ENCODE results near the gene TMEM26. TPM values are rescaled to one million over a fixed set of nuclear protein-coding genes. Genes with fewer than 3 reads are reported as not detected.

TMEM26 gene
- total RNA-seq, 1 experiment from 2014 or later, result not detected

DNA sequence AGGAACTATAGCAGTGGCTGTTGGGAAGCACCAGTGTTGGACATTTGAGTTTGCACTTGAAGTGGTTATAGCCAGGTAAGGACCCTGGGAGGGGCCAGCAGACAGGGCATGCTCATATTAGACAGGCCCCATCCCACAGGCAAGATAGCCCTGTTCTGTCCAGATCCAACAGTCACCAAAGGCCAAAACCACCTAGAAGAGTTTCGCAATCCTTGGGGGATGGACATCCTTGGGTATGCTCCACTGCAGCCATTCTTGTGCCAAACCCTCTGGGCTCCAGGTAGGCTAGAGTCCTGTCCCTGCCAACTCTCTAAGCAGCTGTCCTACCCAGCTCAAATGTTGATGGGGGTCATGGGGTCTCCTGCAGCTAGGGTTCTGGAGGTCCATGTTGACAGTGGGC is 76.8 kb downstream of the TMEM26 start:
- H3K4me1 ChIP-seq (replicated peaks), result no peaks in the 10 kb centered on the region
- H3K4me3 ChIP-seq, result no peak overlapping the region
- H3K27me3 ChIP-seq (replicated peaks), result no peaks in the 10 kb centered on the region
- H3K27ac ChIP-seq, result no peak overlapping the region
- no peak for DNase-seq (ENCODE audit: low read depth in 1 of 2, low spot score in 2 of 2)
- no peaks in the 10 kb centered on the region for H3K36me3 ChIP-seq
- H3K9me3 ChIP-seq (replicated peaks), result peaks cover 3% of the 10 kb centered on the region; the same call in 1 of the 2 replicates

DNA sequence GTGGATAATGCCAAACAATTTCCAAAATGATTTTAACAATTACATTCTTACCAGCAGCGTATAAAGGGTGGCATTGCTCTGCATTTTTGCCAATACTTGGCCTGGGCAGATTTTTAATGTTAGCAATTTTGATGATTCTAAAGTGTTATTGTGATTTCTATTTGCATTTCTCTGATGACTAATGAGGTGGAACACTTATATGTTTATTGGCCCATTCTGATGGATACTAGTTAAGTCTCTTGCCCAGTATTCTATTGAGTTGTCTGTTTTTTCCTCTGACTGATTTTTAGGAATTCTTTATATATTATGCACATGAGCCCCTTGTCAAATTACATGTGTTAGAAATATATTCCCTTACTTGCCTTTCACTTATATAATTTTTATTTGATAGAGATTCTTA is 86.8 kb downstream of the TMEM26 start:
- Histone ChIP-seq H3K36me3 (no peaks in the 10 kb centered on the region), H3K4me1 (replicated peaks) (no peaks in the 10 kb centered on the region), H3K27ac (no peak overlapping the region), H3K9me3 (replicated peaks) (no peaks in the 10 kb centered on the region), H3K27me3 (replicated peaks) (no peaks in the 10 kb centered on the region), H3K4me3 (no peak overlapping the region)
- DNase-seq (ENCODE audit: low read depth in 1 of 2, low spot score in 2 of 2), result no peak

- no peak for DNase-seq (ENCODE audit: low read depth in 1 of 2, low spot score in 2 of 2)
- Histone ChIP-seq H3K9me3 (replicated peaks) (no peaks in the 10 kb centered on the region), H3K4me3 (no peak overlapping the region), H3K27me3 (replicated peaks) (no peaks in the 10 kb centered on the region), H3K27ac (no peak overlapping the region), H3K4me1 (replicated peaks) (no peaks in the 10 kb centered on the region), H3K36me3 (no peaks in the 10 kb centered on the region)
Observed at GRCh38 chr10:61364619-61365018, 88.6 kb downstream of the TMEM26 start.

DNA sequence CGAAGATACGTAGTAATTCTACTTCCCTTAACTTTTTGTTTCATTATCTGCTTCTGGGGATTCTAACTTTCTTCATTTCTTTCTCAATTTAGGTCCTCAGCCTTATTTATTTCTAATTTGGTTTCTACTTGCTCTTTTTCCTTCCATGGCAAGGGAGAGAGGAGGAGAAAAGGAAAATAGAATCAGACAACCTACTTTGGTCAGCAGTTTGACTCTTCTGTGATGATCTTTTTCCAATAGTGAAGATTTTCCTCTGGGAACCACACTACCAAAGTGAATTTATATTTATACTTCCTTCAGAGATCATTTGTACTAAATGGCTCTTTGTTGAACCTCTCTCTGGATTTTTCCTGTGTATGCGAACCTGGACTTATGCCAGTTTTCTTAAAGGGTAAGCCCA is 90.2 kb downstream of the TMEM26 start:
- no peak overlapping the region for H3K27ac ChIP-seq
- no peak for DNase-seq (ENCODE audit: low read depth in 1 of 2, low spot score in 2 of 2)
- H3K36me3 ChIP-seq, result no peaks in the 10 kb centered on the region

GRCh38 chr10:61359452-61359851 is 93.7 kb downstream of the TMEM26 start:
- Histone ChIP-seq H3K4me1 (replicated peaks) (no peaks in the 10 kb centered on the region), H3K9me3 (replicated peaks) (no peaks in the 10 kb centered on the region), H3K27me3 (replicated peaks) (no peaks in the 10 kb centered on the region; the same call in 1 of the 2 replicates), H3K27ac (no peak overlapping the region), H3K36me3 (no peaks in the 10 kb centered on the region), H3K4me3 (no peak overlapping the region)
- no peak for DNase-seq (ENCODE audit: low read depth in 1 of 2, low spot score in 2 of 2)

More for the DNA sequence above, 90.2 kb downstream of the TMEM26 start:
- no peaks in the 10 kb centered on the region for H3K9me3 ChIP-seq (replicated peaks)
- no peaks in the 10 kb centered on the region; the same call in 1 of the 2 replicates for H3K27me3 ChIP-seq (replicated peaks)
- H3K4me3 ChIP-seq, result no peak overlapping the region
- H3K4me1 ChIP-seq (replicated peaks), result no peaks in the 10 kb centered on the region

DNA sequence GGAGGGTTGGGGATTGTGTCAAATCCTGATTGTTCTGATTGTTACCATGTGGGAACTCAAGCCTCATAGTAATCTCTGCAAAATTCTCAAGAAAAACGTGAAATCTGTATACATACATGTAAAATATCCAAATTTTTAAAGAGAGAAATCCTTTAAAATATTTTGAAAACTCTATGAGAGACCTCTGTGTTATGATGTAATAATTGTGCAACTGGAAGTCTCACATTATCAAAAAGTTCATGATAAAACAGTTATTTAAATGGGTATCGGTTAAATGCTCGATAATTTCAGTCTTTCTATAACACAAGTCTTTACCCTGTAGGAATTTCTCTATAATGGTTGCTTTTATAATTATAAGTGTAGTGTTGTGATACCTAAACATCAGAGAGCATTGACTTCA is 95.5 kb downstream of the TMEM26 start:
- no peaks in the 10 kb centered on the region for H3K9me3 ChIP-seq (replicated peaks)
- H3K27ac ChIP-seq, result no peak overlapping the region
- H3K36me3 ChIP-seq, result no peaks in the 10 kb centered on the region
- H3K27me3 ChIP-seq (replicated peaks), result no peaks in the 10 kb centered on the region; the same call in 1 of the 2 replicates
- DNase-seq (ENCODE audit: low read depth in 1 of 2, low spot score in 2 of 2), result no peak
- H3K4me1 ChIP-seq (replicated peaks), result 0 out of 2 replicates have a peak, but pooled peaks cover 4% of the 10 kb centered on the region
- H3K4me3 ChIP-seq, result no peak overlapping the region

Other genes with a start within 250 kb of the TMEM26 start
- gene CABCOCO1, start 209.5 kb upstream of the TMEM26 start, total RNA-seq (2014; rRNA removed; shearing (Covaris generic)), result 2.2 TPM in 1 of 2 replicates, not detected in the other

Data from SJSA1 (cell line).